ENCODE measurements around the gene VASH1. TPM values are rescaled to one million over a fixed set of nuclear protein-coding genes. Genes with fewer than 3 reads are reported as not detected.

Gene VASH1
- total and polyA plus RNA-seq, 2 of the 13 experiments (the other 11 are each of a cell fraction or from before 2014, with no cell fraction given) = 0.11 to 0.24 TPM

GRCh38 chr14:76719666-76720065 lies 41.6 kb upstream of the VASH1 start:
- no peak overlapping the region for H3K4me3 ChIP-seq (replicated peaks in 1 of 3; ENCODE audit: insufficient read depth in 1 of 3, low read depth in 2 of 3, low read length in 3 of 3)
- H3K27me3 ChIP-seq (ENCODE audit: control insufficient read depth in 1 of 2, insufficient read depth in 2 of 2, low read length in 2 of 2) = peaks cover 0 to 2% of the 10 kb centered on the region in 2 experiments; a peak in 2 of 5 replicates
- in situ Hi-C loops (cut with HindIII; ENCODE audit: extremely low pct_ligation_motif_present, low pct_unique_long_range_greater_than_20kb) = no loop called here
- no peak overlapping the region for H3K9ac ChIP-seq (ENCODE audit: insufficient read depth, low read depth, low read length)
- POLR2A ChIA-PET = no interaction called here
- TF ChIP-seq ZNF101 (CRISPR knock-in tag; IDR thresholded peaks at IDR 0.05; ENCODE audit: borderline replicate concordance, low read depth) (no peak), ZFP36 (IDR thresholded peaks at IDR 0.05; ENCODE audit: borderline replicate concordance, low read depth, low read length, partially characterized antibody) (no peak), KMT2A (CRISPR knock-in tag; IDR thresholded peaks at IDR 0.05) (no peak), ZFP41 (CRISPR knock-in tag; IDR thresholded peaks at IDR 0.05; ENCODE audit: borderline replicate concordance) (no peak), ZNF687 (CRISPR knock-in tag; IDR thresholded peaks at IDR 0.05) (no peak), ZNF121 (CRISPR knock-in tag; IDR thresholded peaks at IDR 0.05) (no peak), ZNF678 (CRISPR knock-in tag; IDR thresholded peaks at IDR 0.05) (no peak), MTA3 (CRISPR knock-in tag; IDR thresholded peaks at IDR 0.05) (no peak), ZNF598 (CRISPR knock-in tag; IDR thresholded peaks at IDR 0.05; ENCODE audit: borderline replicate concordance) (no peak), ZBTB25 (CRISPR knock-in tag; IDR thresholded peaks at IDR 0.05) (no peak), U2AF1 (optimal IDR thresholded peaks at IDR 0.05; ENCODE audit: low read depth, low read length) (no peak), RBM39 (IDR thresholded peaks at IDR 0.05; ENCODE audit: low read depth, low read length, poor library complexity, severe bottlenecking) (no peak), CHD4 (IDR thresholded peaks at IDR 0.05; ENCODE audit: borderline replicate concordance, low read length) (no peak), ATAD3A (CRISPR knock-in tag; IDR thresholded peaks at IDR 0.05) (no peak), ZNF33B (CRISPR knock-in tag; IDR thresholded peaks at IDR 0.05) (no peak), ZNF530 (CRISPR knock-in tag; IDR thresholded peaks at IDR 0.05; ENCODE audit: low read depth) (no peak), SNAPC2 (CRISPR knock-in tag; IDR thresholded peaks at IDR 0.05) (no peak), ZNF83 (CRISPR knock-in tag; IDR thresholded peaks at IDR 0.05; ENCODE audit: borderline replicate concordance) (no peak)
- TF ChIP-seq, protein P1, sequence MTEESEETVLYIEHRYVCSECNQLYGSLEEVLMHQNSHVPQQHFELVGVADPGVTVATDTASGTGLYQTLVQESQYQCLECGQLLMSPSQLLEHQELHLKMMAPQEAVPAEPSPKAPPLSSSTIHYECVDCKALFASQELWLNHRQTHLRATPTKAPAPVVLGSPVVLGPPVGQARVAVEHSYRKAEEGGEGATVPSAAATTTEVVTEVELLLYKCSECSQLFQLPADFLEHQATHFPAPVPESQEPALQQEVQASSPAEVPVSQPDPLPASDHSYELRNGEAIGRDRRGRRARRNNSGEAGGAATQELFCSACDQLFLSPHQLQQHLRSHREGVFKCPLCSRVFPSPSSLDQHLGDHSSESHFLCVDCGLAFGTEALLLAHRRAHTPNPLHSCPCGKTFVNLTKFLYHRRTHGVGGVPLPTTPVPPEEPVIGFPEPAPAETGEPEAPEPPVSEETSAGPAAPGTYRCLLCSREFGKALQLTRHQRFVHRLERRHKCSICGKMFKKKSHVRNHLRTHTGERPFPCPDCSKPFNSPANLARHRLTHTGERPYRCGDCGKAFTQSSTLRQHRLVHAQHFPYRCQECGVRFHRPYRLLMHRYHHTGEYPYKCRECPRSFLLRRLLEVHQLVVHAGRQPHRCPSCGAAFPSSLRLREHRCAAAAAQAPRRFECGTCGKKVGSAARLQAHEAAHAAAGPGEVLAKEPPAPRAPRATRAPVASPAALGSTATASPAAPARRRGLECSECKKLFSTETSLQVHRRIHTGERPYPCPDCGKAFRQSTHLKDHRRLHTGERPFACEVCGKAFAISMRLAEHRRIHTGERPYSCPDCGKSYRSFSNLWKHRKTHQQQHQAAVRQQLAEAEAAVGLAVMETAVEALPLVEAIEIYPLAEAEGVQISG (CRISPR knock-in tag; IDR thresholded peaks at IDR 0.05) = no peak
- no peaks in the 10 kb centered on the region for H3K79me2 ChIP-seq (ENCODE audit: insufficient read depth, low read length)
- no peak for DNase-seq (ENCODE audit: low spot score)
- ATAC-seq = no peak
- peaks cover 14% of the 10 kb centered on the region for H3K4me1 ChIP-seq (ENCODE audit: insufficient read depth, low read length)
- no peak overlapping the region for H3K4me2 ChIP-seq (ENCODE audit: low read depth, low read length)
- CTCF ChIA-PET (ENCODE audit: low intra/inter-chr PET ratio, low total read pairs) = no interaction called here
- FAIRE-seq = no peak
- no peaks in the 10 kb centered on the region for H3K9me3 ChIP-seq (ENCODE audit: low read length)
- no peak overlapping the region for H3K27ac ChIP-seq (ENCODE audit: extremely low read length, insufficient read depth, low read length)
- no TSS peak for BruUV-seq (replicated peaks)
- H3K36me3 ChIP-seq (replicated peaks in 1 of 2; ENCODE audit: control insufficient read depth in 1 of 2, insufficient read depth in 2 of 2, low read length in 2 of 2) = no peaks in the 10 kb centered on the region
- WGBS (ENCODE audit: low lambda C conversion rate) = 64% methylated on average over 6 of the region's 9 CpGs
- intact Hi-C loops (cut with micrococcal nuclease; ENCODE audit: unreplicated experiment) = no loop called here
- H4K20me1 ChIP-seq (ENCODE audit: insufficient read depth, low read length) = no peaks in the 10 kb centered on the region
- no peak overlapping the region for H2AFZ ChIP-seq (ENCODE audit: low read length)
